Brain microvascular endothelial cell (primary cell): ENCODE data around the gene ANKMY1.

Experiments
- DNase-seq: peaks from one replicate; pipeline ENCODE4 v3.0.0-alpha.2; 2020
- H3K27ac ChIP-seq: fragments of 250-450 bp; sonication (Bioruptor Pico); 2 replicates; pipeline ENCODE4 v1.5.1; 2020; ENCODE audit warnings: mild to moderate bottlenecking, moderate library complexity
- H3K27me3 ChIP-seq: fragments of 250-450 bp; sonication (Bioruptor Pico); replicated peaks from 2 replicates; pipeline ENCODE4 v1.5.1; 2020; ENCODE audit warnings: mild to moderate bottlenecking
- H3K36me3 ChIP-seq: fragments of 250-450 bp; sonication (Bioruptor Pico); replicated peaks from 2 replicates; pipeline ENCODE4 v1.5.1; 2020; ENCODE audit warnings: mild to moderate bottlenecking
- H3K4me3 ChIP-seq: 2 replicates; pipeline ENCODE4 v1.5.1; 2011; ENCODE audit warnings: low read depth, mild to moderate bottlenecking, control low read depth, low read length, moderate library complexity
- CTCF ChIP-seq: IDR thresholded peaks from 2 replicates; pipeline ENCODE4 v1.5.1; 2011; ENCODE audit warnings: low read depth, mild to moderate bottlenecking, moderate library complexity, low read length, control low read depth, inconsistent platforms; ENCODE audit errors: missing control alignments
- in situ Hi-C: cut with HindIII; loops from 2 replicates; pipeline ENCODE4 v1.10.0; 2017; ENCODE audit warnings: low sequenced_read_pairs, low pct_ligation_motif_present

ANKMY1 gene

GRCh38 chr2:240576436-240577205 lies 18.8 kb upstream of the ANKMY1 start:
- in situ Hi-C loops: no loop called here
- peaks cover 24% of the 10 kb centered on the region for H3K36me3 ChIP-seq
- DNase-seq: no peak
- H3K4me3 ChIP-seq: no peak overlapping the region
- no peaks in the 10 kb centered on the region for H3K27me3 ChIP-seq
- TF ChIP-seq CTCF: no peak
- H3K27ac ChIP-seq: no peak overlapping the region

- no peaks in the 10 kb centered on the region for H3K27me3 ChIP-seq
- in situ Hi-C loops: no loop called here
- no peak for DNase-seq
- H3K4me3 ChIP-seq: no peak overlapping the region
- H3K36me3 ChIP-seq: peaks cover 24% of the 10 kb centered on the region
- no peak for TF ChIP-seq CTCF
- H3K27ac ChIP-seq: no peak overlapping the region
Observed at GRCh38 chr2:240576036-240576435, 18.2 kb upstream of the ANKMY1 start.

- H3K4me3 ChIP-seq: no peak overlapping the region
- H3K27me3 ChIP-seq: no peaks in the 10 kb centered on the region
- DNase-seq: no peak
- no peak for TF ChIP-seq CTCF
- peaks cover 24% of the 10 kb centered on the region for H3K36me3 ChIP-seq
- no peak overlapping the region for H3K27ac ChIP-seq
- in situ Hi-C loops: no loop called here
Observed at GRCh38 chr2:240575101-240575965, 17.5 kb upstream of the ANKMY1 start.

DNA sequence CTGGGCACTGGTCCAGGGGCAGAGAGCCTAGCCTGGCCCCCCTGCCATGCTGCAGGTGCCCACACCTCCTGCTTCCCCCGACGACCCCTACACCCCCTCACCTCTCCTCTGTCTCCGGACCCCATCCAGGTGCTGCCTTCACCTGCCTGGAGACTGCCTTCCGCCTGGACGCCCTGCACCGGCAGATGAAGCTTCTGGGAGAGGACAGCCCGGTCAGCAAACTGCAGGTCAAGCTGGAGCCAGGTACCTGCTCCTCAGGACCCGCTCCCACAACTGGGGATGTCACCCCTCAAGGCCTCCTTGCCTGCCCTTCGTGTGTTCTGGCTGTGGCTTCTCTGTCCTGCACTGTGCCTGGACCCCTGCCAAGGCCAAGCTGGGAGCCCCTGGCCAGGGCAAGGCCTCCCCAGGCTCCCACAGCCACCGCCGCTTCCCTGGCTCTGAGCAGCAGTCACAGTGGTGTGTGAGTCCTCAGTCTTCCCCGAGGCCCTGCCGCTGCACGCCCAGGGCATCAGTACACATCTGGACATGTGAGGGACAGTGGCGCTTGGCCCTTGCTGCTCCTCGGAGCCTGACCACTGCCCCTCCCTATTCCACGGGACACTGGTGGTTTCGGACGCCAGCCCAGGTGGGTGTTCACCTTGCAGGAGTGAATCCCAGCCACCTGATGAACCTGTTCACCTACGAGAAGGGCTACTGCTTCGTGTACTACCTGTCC lies 16.8 kb upstream of the ANKMY1 start:
- peaks cover 24% of the 10 kb centered on the region for H3K36me3 ChIP-seq
- no peak for DNase-seq
- TF ChIP-seq CTCF: no peak
- in situ Hi-C loops: no loop called here
- no peak overlapping the region for H3K4me3 ChIP-seq
- no peak overlapping the region for H3K27ac ChIP-seq
- H3K27me3 ChIP-seq: no peaks in the 10 kb centered on the region

- H3K27ac ChIP-seq: no peak overlapping the region
- no peaks in the 10 kb centered on the region for H3K27me3 ChIP-seq
- no peak for DNase-seq
- H3K36me3 ChIP-seq: peaks cover 24% of the 10 kb centered on the region
- no peak for TF ChIP-seq CTCF
- H3K4me3 ChIP-seq: no peak overlapping the region
- in situ Hi-C loops: no loop called here
Observed at GRCh38 chr2:240573516-240574385, 16.0 kb upstream of the ANKMY1 start.
